ENCODE results near the gene KCNJ10. TPM values are rescaled to one million over a fixed set of nuclear protein-coding genes. Genes with fewer than 3 reads are reported as not detected.

The KCNJ10 gene
- total RNA-seq, 1 experiment from 2014 or later = not detected

DNA sequence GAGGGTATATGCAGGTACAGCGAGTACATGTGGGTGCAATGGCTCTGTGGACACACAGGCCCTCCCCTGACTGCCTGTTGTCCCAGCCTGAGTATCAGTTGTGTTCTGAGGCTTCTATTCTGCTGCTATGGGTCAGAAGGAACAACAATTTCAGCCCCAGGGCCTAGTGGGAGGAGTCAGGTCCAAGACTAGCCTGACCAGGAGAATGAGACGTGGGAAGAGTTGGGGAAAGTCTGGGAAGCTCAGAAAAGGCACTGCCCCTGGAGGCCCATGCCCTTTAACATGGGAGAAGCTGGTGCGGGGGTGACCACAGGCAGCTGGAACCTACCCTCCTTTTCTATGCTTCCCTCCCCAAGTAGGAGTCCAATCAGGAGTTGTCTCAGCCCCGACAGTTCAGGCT, 20.8 kb upstream of the KCNJ10 start:
- in situ Hi-C loops (cut with HindIII; ENCODE audit: low pct_unique_long_range_greater_than_20kb, low sequenced_read_pairs) = no loop called here
- no peak for DNase-seq (ENCODE audit: low read depth)

GRCh38 chr1:160089883-160090282, 19.9 kb upstream of the KCNJ10 start:
- in situ Hi-C loops (cut with HindIII; ENCODE audit: low pct_unique_long_range_greater_than_20kb, low sequenced_read_pairs) = no loop called here
- DNase-seq (ENCODE audit: low read depth) = no peak

GRCh38 chr1:160087118-160087662, 17.2 kb upstream of the KCNJ10 start:
- no peak for DNase-seq (ENCODE audit: low read depth)
- in situ Hi-C loops (cut with HindIII; ENCODE audit: low pct_unique_long_range_greater_than_20kb, low sequenced_read_pairs) = no loop called here

DNA sequence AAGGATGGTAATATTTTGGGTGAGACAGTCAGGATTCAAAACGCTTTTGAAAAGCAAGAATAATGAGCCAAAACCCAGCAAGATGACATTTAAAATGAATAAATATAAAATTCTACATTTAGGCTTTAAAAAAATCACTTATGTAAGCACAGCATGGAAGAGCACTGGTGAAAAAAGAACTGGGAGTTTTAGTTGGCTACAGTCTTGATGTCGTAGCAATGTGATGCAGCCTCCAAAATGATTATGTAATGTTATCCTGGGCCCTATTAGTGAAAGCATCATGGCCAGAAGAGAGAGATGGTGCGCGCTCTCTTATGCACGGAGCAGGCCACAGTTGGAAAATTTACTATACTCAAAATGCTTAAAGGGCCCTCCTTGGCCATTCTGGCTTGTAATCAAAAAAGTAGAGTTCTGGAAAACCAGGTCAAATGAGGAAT, 16.5 kb upstream of the KCNJ10 start:
- DNase-seq (ENCODE audit: low read depth) = no peak
- in situ Hi-C loops (cut with HindIII; ENCODE audit: low pct_unique_long_range_greater_than_20kb, low sequenced_read_pairs) = no loop called here

DNA sequence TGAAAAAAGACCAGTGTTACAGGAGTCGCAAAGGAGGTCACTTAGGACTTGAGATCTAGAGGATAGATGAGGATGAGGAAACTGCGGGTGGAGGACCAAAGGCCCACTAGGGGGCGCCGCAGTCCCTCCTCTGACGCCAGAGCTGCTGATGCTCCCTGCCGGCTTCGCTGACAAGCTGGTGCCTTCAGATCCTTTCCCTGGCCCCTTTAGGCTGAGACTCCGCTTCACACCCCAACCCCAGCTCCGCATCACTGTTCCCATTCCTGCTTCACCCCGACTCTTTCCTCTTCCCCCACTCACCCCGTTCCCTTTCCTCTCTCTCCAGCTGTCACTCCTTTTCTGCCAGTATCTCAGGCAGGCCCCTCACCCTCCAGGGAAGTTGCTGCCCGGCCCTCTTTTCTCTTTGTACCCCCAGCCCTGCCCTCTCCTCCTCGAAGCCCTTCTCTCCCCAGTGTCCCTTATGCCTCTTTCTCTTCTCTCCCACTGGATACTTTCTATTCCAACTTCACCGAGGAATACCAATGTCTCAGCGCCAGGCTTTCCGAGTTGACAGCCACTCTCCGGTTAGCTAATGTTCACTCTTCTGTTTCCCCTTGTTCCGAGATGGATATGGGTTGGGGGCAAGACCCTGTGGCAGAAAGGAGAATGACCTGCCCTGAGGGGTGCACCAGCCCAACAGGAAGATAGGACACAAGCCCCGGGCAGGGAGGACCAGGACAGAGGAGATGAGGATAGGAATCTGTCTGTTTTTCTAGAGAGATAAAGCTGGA, 15.9 kb upstream of the KCNJ10 start:
- in situ Hi-C loops (cut with HindIII; ENCODE audit: low pct_unique_long_range_greater_than_20kb, low sequenced_read_pairs) = no loop called here
- peak; percentile 32 for DNase-seq (ENCODE audit: low read depth)

DNA sequence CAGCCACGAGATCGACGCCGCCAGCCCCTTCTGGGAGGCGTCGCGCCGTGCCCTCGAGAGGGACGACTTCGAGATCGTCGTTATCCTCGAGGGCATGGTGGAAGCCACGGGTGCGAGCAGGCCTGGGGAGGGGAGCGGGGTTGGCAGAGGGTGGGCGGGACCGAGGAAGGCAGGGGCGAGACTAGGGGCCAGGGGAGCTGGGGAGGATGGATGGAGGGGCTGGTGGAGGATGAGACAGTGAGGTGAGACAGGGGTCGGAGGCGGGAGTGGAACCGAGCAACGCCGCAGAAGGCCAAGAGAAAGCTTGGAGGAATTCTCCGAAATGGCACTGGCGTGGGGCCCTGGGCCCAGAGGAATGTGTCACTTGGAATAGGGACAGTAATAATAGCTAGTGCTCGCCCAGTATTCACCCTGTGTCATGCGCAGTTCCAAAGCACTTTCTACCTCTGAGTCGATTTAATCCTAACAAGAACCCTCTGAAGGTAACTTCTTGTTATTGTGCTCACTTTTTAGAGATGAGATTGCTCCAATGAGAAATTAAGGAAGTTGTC, 14.9 kb upstream of the KCNJ10 start:
- in situ Hi-C loops (cut with HindIII; ENCODE audit: low pct_unique_long_range_greater_than_20kb, low sequenced_read_pairs) = no loop called here
- DNase-seq (ENCODE audit: low read depth) = no peak

DNA sequence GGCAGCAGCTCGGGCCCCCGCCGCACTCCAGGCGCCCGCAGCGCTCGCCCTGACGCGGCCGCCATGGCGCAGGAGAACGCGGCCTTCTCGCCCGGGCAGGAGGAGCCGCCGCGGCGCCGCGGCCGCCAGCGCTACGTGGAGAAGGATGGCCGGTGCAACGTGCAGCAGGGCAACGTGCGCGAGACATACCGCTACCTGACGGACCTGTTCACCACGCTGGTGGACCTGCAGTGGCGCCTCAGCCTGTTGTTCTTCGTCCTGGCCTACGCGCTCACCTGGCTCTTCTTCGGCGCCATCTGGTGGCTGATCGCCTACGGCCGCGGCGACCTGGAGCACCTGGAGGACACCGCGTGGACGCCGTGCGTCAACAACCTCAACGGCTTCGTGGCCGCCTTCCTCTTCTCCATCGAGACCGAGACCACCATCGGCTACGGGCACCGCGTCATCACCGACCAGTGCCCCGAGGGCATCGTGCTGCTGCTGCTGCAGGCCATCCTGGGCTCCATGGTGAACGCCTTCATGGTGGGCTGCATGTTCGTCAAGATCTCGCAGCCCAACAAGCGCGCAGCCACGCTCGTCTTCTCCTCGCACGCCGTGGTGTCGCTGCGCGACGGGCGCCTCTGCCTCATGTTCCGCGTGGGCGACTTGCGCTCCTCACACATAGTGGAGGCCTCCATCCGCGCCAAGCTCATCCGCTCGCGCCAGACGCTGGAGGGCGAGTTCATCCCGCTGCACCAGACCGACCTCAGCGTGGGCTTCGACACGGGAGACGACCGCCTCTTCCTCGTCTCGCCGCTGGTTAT, 14.2 kb upstream of the KCNJ10 start:
- DNase-seq (ENCODE audit: low read depth) = no peak
- in situ Hi-C loops (cut with HindIII; ENCODE audit: low pct_unique_long_range_greater_than_20kb, low sequenced_read_pairs) = no loop called here

DNA sequence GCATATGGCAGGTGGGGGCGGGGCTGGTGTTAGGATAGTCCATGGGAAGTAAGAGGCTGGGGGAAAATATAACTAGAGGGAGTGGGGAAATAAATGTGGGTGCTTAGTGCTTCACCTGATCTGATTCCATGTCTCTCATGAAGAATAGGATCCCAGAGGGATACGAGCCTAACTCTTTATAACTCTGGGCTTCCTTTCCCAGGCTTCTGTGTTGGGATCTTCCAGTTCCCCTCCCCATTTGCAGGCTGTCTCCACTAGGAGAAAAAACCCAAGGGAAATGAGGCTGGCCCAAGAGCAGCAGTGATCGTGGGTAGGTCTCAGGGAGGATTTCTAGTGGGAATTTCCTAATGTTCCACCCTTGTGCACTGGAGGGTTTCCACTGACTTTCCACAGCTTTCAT, 13.0 kb upstream of the KCNJ10 start:
- in situ Hi-C loops (cut with HindIII; ENCODE audit: low pct_unique_long_range_greater_than_20kb, low sequenced_read_pairs) = no loop called here
- DNase-seq (ENCODE audit: low read depth) = no peak

DNA sequence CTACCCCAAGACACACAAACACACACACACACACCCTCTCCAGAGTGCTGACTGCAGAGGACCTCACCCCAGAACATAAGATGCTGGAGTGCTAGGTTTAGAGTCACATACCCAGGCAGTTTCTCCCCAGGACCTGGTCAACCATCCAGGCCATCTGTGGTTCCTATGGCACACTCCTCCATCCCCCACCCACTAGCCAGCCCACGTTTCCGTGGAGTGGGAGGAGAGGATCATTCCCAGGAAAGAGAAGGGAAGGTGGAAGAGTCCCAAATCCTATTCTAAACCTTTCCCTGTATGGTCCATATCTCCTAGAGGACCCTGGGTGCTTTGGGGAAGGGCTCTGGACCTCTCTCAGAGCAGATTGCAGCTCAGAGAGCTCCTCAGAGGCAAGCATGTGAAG, 12.5 kb upstream of the KCNJ10 start:
- in situ Hi-C loops (cut with HindIII; ENCODE audit: low pct_unique_long_range_greater_than_20kb, low sequenced_read_pairs) = no loop called here

DNA sequence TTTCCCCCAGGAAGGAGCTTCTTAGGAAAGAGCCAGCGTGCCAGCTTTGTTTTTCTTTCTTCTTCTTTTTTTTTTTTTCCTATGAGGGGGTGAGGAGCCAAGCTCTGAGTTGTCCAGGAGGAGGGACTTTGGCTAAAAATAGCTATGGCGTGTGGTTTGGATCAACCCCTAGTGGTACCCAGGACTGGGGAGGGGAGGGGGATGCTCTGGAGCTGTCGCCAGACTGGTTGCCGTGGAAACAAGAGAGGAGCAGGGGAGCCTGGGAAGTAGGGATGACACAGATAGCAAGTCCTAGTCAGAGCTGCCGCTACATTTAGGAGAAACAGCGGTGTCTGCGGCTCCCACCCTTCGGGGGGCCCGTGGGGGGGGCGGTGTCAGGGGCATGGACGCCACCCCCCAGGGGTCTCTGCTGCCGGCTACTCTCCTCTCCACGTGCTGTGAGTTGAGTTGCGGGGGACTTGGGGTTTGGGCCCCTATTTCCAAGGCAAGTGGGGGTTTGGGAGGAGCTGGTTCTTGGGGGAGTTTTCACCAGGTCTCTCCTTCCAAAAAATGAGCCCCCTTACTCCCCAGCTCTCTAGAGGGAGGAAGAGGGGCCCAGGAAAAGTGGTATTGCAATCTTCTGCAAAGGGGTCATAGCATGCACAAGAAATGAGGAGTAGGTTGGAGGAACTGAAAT, 11.4 kb upstream of the KCNJ10 start, which contains the start of gene KCNJ9:
Gene KCNJ9, plus strand, starts transcription at position 278 of the 676 bp plus-strand sequence. CDS start 2,493 bp downstream, outside the sequence.
- in situ Hi-C loops (cut with HindIII; ENCODE audit: low pct_unique_long_range_greater_than_20kb, low sequenced_read_pairs) = no loop called here
- DNase-seq (ENCODE audit: low read depth) = no peak

More for the DNA sequence above, 12.5 kb upstream of the KCNJ10 start:
- no peak for DNase-seq (ENCODE audit: low read depth)

- DNase-seq (ENCODE audit: low read depth) = no peak
- in situ Hi-C loops (cut with HindIII; ENCODE audit: low pct_unique_long_range_greater_than_20kb, low sequenced_read_pairs) = no loop called here
Measured at GRCh38 chr1:160080381-160081100, 10.6 kb upstream of the KCNJ10 start.

- in situ Hi-C loops (cut with HindIII; ENCODE audit: low pct_unique_long_range_greater_than_20kb, low sequenced_read_pairs) = no loop called here
Measured at GRCh38 chr1:160079448-160079847, 9.5 kb upstream of the KCNJ10 start.

DNA sequence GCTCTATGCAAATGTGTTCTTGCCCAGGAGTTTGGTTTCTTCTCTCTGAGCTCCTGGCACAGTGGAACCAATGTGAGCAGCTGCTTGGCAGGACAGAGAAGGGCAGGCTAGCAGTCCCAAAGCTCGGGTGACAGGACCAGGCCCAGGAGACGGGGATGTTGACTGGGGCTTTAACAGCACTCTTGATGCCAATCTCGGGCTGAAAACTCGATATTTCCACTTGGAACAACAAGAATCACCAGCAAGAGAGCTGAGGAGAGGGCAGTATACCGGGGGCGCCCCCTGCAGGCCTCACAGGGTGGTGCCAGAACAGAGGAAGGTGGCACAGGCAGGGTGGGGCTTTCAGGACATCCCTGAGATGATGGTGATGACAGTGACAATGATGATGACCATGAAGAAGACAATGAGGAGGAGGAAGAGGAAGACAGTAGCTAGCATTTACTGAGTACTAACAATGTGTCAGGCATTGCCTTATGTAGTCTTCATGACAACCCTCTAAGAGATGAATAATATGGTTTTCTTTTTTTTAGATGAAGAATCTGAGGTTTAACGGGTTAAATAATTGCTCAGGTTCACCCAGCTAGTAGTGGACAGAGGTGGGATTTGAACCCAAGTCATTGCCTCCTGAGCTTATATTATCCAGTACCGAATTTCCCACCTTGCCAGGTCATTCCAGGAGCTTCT, 8.7 kb upstream of the KCNJ10 start:
- DNase-seq (ENCODE audit: low read depth) = peak; percentile 25
- in situ Hi-C loops (cut with HindIII; ENCODE audit: low pct_unique_long_range_greater_than_20kb, low sequenced_read_pairs) = no loop called here

More at GRCh38 chr1:160079448-160079847, 9.5 kb upstream of the KCNJ10 start:
- DNase-seq (ENCODE audit: low read depth) = no peak

GRCh38 chr1:160077486-160077885, 7.5 kb upstream of the KCNJ10 start:
- no peak for DNase-seq (ENCODE audit: low read depth)
- in situ Hi-C loops (cut with HindIII; ENCODE audit: low pct_unique_long_range_greater_than_20kb, low sequenced_read_pairs) = no loop called here

DNA sequence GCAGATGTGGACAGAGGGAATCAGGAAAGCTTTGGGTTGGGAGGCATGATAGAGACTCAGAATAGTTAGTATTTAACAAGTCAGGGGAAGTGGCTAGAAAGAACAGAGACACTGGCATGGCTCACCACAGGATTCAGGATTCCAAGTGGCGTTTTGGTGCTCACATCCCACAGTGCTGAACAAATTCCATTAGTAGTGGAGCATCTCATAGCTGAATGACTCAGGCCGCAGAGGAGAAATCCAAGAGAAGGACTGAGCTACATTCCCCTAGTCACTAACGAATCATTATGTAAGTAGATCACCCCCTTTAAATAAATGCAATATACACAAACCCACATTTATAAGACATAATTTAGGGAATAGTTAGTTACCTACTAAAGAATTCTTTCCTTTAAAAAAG, 6.3 kb upstream of the KCNJ10 start:
- in situ Hi-C loops (cut with HindIII; ENCODE audit: low pct_unique_long_range_greater_than_20kb, low sequenced_read_pairs) = no loop called here

GRCh38 chr1:160075836-160076235, 5.9 kb upstream of the KCNJ10 start:
- in situ Hi-C loops (cut with HindIII; ENCODE audit: low pct_unique_long_range_greater_than_20kb, low sequenced_read_pairs) = no loop called here

More for the DNA sequence above, 6.3 kb upstream of the KCNJ10 start:
- no peak for DNase-seq (ENCODE audit: low read depth)

GRCh38 chr1:160074865-160075264, 4.9 kb upstream of the KCNJ10 start:
- in situ Hi-C loops (cut with HindIII; ENCODE audit: low pct_unique_long_range_greater_than_20kb, low sequenced_read_pairs) = no loop called here

More at GRCh38 chr1:160075836-160076235, 5.9 kb upstream of the KCNJ10 start:
- no peak for DNase-seq (ENCODE audit: low read depth)

More at GRCh38 chr1:160074865-160075264, 4.9 kb upstream of the KCNJ10 start:
- no peak for DNase-seq (ENCODE audit: low read depth)
